ENCODE results near the gene TWF2. TPM values are rescaled to one million over a fixed set of nuclear protein-coding genes. Genes with fewer than 3 reads are reported as not detected.

TWF2 gene
- total RNA-seq, 1 experiment from 2014 or later, result 44.8 TPM

- H3K4me2 ChIP-seq (ENCODE audit: insufficient read depth, insufficient read length, low read length), result peak overlapping the region; percentile 99
- H3K79me1 ChIP-seq (ENCODE audit: insufficient read depth, low read depth, low read length, poor library complexity, severe bottlenecking), result no peaks in the 10 kb centered on the region
- H3K18ac ChIP-seq (ENCODE audit: insufficient read length, low read depth, low read length), result no peak overlapping the region
- H3K9ac ChIP-seq (ENCODE audit: extremely low read depth, insufficient read length, low read length), result peak overlapping the region; percentile 67
- H3K4me1 Mint-ChIP-seq, result peaks cover 39 to 47% of the 10 kb centered on the region in 2 experiments
- H2BK5ac ChIP-seq (ENCODE audit: insufficient read length, low read length), result no peak overlapping the region
- H3K9me3 ChIP-seq (ENCODE audit: control insufficient read depth, low read depth, low read length), result no peaks in the 10 kb centered on the region
- H2BK15ac ChIP-seq (ENCODE audit: low read depth, low read length), result no peak overlapping the region
- H3K27me3 Mint-ChIP-seq (ENCODE audit: low read depth), result peaks cover 7% of the 10 kb centered on the region
- H2BK120ac ChIP-seq (ENCODE audit: low read depth, low read length, poor library complexity, severe bottlenecking), result no peak overlapping the region
- peak overlapping the region; percentile 0 for H3K56ac ChIP-seq (ENCODE audit: insufficient read length, low read depth, low read length)
- peaks cover 0 to 2% of the 10 kb centered on the region in 2 experiments; a peak in 2 of 5 replicates for H3K9me3 Mint-ChIP-seq
- H4K8ac ChIP-seq (replicated peaks; ENCODE audit: insufficient read length, low read depth, low read length), result no peak overlapping the region
- peak overlapping the region; percentile 51 to 93 (median 79); a peak in 6 of 7 replicates for H3K27ac Mint-ChIP-seq
- peaks cover 5% of the 10 kb centered on the region; the same call in 1 of the 2 replicates for H3K79me2 ChIP-seq (ENCODE audit: insufficient read depth, low read length)
- no peak overlapping the region for H2AFZ ChIP-seq (ENCODE audit: low read length)
- H3K27ac ChIP-seq (ENCODE audit: insufficient read length, low read depth, low read length), result no peak overlapping the region
- peaks cover 15% of the 10 kb centered on the region for H3K4me1 ChIP-seq (ENCODE audit: insufficient read depth, low read length)
- no peaks in the 10 kb centered on the region for H3K27me3 ChIP-seq (ENCODE audit: insufficient read depth, low read length)
- no peaks in the 10 kb centered on the region for H4K20me1 ChIP-seq (ENCODE audit: control insufficient read depth, insufficient read depth, insufficient read length)
- no peak overlapping the region for H2AK5ac ChIP-seq (ENCODE audit: insufficient read length, low read length)
- H3K4me3 Mint-ChIP-seq, result peak overlapping the region; percentile 91 to 95
- H3K23me2 ChIP-seq (ENCODE audit: insufficient read length, low read depth, low read length, poor library complexity, severe bottlenecking), result peaks cover 8% of the 10 kb centered on the region
- no peak overlapping the region for H3K4ac ChIP-seq (ENCODE audit: low read depth, low read length)
- H3T11ph ChIP-seq (ENCODE audit: low read length), result no peak overlapping the region
- no peak overlapping the region for H2BK20ac ChIP-seq (ENCODE audit: low read depth, low read length, poor library complexity, severe bottlenecking)
- H4K91ac ChIP-seq (ENCODE audit: insufficient read length, low read depth, low read length), result no peak overlapping the region
- no peak overlapping the region for H3K23ac ChIP-seq (ENCODE audit: insufficient read length, low read depth, low read length)
- no peak overlapping the region for H4K5ac ChIP-seq (ENCODE audit: insufficient read length, low read depth, low read length)
- no peak for DNase-seq
- no CpG with 5 or more reads among the region's 11 CpGs for WGBS (ENCODE audit: extremely low coverage, insufficient read length, low lambda C conversion rate)
- H3K14ac ChIP-seq (ENCODE audit: insufficient read depth, low read length), result no peak overlapping the region
- TF ChIP-seq CTCF (conservative IDR thresholded peaks at IDR 0.05), result no peak
- no peak overlapping the region for H2BK12ac ChIP-seq (ENCODE audit: insufficient read length, low read depth, low read length)
- H3K36me3 Mint-ChIP-seq (ENCODE audit: insufficient read depth in 1 of 3, low read depth in 3 of 3), result peaks cover 0 to 19% (median 17%) of the 10 kb centered on the region in 3 experiments; a peak in 5 of 7 replicates
Measured at GRCh38 chr3:52238193-52238760, 681 bp downstream of the TWF2 start.
